ENCODE data around the gene OR2A14. TPM values are rescaled to one million over a fixed set of nuclear protein-coding genes. Genes with fewer than 3 reads are reported as not detected.
"Not testable (repeated sequence)": the region's sequence is repeated elsewhere in the genome, so short reads cannot be mapped to it uniquely, and the experiment has no call there.

OR2A14 gene
- total RNA-seq, 1 donor from 2014 or later: not detected

DNA sequence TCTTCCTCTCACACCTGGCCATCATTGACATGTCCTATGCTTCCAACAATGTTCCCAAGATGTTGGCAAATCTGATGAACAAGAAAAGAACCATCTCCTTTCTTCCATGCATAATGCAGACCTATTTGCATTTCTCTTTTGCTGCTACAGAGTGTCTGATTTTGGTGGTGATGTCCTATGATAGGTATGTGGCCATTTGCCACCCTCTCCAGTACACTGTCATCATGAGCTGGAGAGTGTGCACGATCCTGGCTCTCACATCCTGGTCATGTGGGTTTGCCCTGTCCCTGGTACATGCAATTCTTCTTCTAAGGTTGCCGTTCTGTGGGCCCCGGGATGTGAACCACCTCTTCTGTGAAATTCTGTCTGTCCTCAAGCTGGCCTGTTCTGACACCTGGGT is 19.2 kb downstream of the OR2A14 start:
- Mint-ChIP-seq H3K4me3 (ENCODE audit: low read depth) (no peak overlapping the region), H3K27ac (no peak overlapping the region), H3K36me3 (ENCODE audit: insufficient read depth) (no peaks in the 10 kb centered on the region), H3K4me1 (ENCODE audit: low read depth) (no peaks in the 10 kb centered on the region), H3K27me3 (no peaks in the 10 kb centered on the region), H3K9me3 (ENCODE audit: low read depth) (peaks cover 12% of the 10 kb centered on the region)
- TF ChIP-seq, protein P1, sequence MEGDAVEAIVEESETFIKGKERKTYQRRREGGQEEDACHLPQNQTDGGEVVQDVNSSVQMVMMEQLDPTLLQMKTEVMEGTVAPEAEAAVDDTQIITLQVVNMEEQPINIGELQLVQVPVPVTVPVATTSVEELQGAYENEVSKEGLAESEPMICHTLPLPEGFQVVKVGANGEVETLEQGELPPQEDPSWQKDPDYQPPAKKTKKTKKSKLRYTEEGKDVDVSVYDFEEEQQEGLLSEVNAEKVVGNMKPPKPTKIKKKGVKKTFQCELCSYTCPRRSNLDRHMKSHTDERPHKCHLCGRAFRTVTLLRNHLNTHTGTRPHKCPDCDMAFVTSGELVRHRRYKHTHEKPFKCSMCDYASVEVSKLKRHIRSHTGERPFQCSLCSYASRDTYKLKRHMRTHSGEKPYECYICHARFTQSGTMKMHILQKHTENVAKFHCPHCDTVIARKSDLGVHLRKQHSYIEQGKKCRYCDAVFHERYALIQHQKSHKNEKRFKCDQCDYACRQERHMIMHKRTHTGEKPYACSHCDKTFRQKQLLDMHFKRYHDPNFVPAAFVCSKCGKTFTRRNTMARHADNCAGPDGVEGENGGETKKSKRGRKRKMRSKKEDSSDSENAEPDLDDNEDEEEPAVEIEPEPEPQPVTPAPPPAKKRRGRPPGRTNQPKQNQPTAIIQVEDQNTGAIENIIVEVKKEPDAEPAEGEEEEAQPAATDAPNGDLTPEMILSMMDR (IDR thresholded peaks at IDR 0.05; ENCODE audit: unreplicated experiment): no peak
- DNase-seq (ENCODE audit: low spot score, unreplicated experiment): no peak

DNA sequence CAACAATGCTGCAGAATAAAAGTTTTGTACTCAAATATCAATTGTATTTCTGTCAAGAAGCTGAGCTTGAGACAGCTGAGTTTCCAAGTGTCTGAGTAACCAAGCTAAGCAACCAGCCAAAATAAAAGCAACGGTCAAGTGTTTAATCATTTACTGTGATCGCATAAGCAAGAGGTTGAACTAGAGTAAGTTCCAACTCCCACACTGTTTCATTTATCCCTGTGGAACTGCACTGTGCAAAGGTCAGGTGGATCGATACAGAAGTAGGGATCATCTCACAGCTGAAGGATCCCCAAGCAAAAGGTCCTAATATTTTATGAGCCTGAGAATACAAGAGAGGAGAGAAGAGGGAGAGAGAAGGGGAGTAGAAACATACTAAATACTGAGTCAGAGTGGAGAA is 21.4 kb downstream of the OR2A14 start:
- no peak overlapping the region for H3K27ac Mint-ChIP-seq
- H3K27me3 Mint-ChIP-seq: no peaks in the 10 kb centered on the region
- no peaks in the 10 kb centered on the region for H3K4me1 Mint-ChIP-seq (ENCODE audit: low read depth)
- no peak overlapping the region for H3K4me3 Mint-ChIP-seq (ENCODE audit: low read depth)
- peaks cover 29% of the 10 kb centered on the region for H3K9me3 Mint-ChIP-seq (ENCODE audit: low read depth)
- TF ChIP-seq, protein P1 (IDR thresholded peaks at IDR 0.05; ENCODE audit: unreplicated experiment): no peak
- peaks cover 3% of the 10 kb centered on the region for H3K36me3 Mint-ChIP-seq (ENCODE audit: insufficient read depth)
- no peak for DNase-seq (ENCODE audit: low spot score, unreplicated experiment)

DNA sequence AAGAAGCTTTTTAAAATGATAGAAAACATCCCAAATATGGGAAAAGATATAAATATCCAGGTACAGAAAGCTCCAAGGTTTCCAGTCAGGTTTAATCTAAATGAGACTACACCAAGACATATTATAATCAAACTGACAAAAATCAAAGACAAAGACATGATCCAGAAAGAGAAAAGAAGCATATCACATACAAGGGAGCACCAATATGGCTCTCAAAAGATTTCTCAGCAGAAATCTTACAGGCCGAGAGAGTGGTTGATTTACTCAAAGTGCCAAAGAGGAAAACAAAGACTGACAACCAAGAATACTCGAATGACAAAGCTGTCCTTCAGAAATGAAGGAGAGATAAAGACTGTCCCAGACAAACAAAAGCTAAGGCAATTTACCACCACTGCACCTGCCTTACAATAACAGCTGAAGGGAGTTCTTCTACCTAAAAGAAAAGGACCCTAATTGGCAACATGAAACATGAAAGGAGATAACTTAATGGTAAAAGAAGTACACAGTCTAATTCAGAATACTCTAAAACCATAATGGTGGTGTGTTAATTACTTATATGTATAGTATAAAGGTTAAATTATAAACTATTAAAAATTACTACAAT is 25.4 kb downstream of the OR2A14 start:
- DNase-seq (ENCODE audit: low spot score, unreplicated experiment): no peak
- H3K36me3 Mint-ChIP-seq (ENCODE audit: insufficient read depth): peaks cover 3% of the 10 kb centered on the region
- H3K27me3 Mint-ChIP-seq: no peaks in the 10 kb centered on the region
- no peak overlapping the region for H3K27ac Mint-ChIP-seq
- no peaks in the 10 kb centered on the region for H3K4me1 Mint-ChIP-seq (ENCODE audit: low read depth)
- TF ChIP-seq, protein P1 (IDR thresholded peaks at IDR 0.05; ENCODE audit: unreplicated experiment): no peak
- no peak overlapping the region for H3K4me3 Mint-ChIP-seq (ENCODE audit: low read depth)
- H3K9me3 Mint-ChIP-seq (ENCODE audit: low read depth): peaks cover 42% of the 10 kb centered on the region

DNA sequence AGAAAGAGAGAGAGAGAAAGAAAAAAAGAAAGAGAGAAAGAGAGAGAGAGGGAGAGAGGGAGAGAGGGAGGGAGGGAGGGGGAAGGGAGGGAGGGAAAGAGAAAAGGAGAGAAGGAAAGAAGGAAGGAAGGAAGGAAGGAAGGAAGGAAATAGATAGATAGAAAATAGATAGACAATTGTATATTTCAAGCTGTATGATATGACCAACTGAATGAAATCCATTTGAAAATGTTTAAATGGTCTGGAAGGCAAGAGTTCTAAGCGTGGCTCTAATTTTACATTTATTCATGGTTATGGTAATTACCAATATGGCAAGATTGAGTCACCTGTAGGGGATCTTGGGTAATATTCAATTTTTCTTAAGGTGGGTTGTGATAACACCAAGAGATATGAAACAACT is 35.9 kb downstream of the OR2A14 start:
- no peak overlapping the region for H3K4me3 Mint-ChIP-seq (ENCODE audit: low read depth)
- H3K4me1 Mint-ChIP-seq (ENCODE audit: low read depth): peaks cover 2% of the 10 kb centered on the region
- no peaks in the 10 kb centered on the region for H3K36me3 Mint-ChIP-seq (ENCODE audit: insufficient read depth)
- TF ChIP-seq, protein P1 (IDR thresholded peaks at IDR 0.05; ENCODE audit: unreplicated experiment): no peak
- no peak overlapping the region for H3K27ac Mint-ChIP-seq
- no peaks in the 10 kb centered on the region for H3K27me3 Mint-ChIP-seq
- DNase-seq (ENCODE audit: low spot score, unreplicated experiment): no peak
- H3K9me3 Mint-ChIP-seq (ENCODE audit: low read depth): no peaks in the 10 kb centered on the region

DNA sequence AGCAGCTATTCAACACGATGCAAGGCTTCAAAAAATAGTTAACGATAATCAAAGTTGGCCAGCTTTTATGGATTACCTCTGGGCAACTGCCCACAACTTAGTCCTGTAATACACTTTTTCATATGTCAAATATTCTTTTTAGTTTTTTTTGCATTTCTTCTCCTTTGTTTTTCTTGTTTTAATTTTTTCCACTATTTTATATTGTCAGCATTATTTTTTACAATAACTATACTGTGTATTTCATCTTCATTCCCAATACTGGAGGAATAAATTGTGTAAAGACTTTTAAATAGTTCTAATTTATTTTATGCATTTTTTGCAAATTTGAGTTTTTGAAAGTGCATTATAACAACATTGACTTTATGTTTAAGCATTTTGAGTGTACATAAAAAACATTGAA is 41.8 kb downstream of the OR2A14 start:
- H3K36me3 Mint-ChIP-seq (ENCODE audit: insufficient read depth): peaks cover 2% of the 10 kb centered on the region
- TF ChIP-seq, protein P1 (IDR thresholded peaks at IDR 0.05; ENCODE audit: unreplicated experiment): no peak

DNA sequence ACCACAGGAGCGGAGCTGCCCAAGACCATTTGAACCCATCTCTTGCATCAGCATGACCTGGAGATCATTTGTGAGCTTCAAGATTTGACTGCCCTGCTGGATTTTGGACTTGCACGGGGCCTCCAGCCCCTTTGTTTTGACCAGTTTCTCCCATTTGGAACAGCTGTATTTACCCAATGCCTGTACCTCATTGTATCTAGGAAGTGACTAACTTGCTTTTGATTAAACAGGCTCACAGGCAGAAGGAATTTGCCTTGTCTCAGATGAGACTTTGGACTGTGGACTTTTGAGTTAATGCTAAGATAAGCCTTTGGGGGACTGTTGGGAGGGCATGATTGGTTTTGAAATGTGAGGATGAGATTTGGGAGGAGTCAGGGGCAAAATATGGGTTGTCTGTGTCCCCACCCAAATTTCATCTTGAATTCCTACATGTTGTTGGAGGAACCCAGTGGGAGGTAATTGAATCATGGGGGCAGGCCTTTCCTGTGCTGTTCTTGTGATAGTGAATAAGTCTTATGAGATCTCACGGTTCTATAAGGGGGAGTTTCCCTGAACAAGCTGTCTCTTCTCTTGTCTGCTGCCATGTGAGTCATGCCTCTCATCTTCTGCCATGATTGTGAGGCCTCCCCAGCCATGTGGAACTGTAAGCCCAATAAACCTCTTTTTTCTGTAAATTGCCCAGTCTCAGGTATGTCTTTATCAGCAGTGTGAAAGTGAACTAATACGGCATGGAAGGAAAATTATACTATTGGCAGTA is 48.8 kb downstream of the OR2A14 start:
- H3K36me3 Mint-ChIP-seq (ENCODE audit: insufficient read depth): not testable (repeated sequence)
- peak overlapping the region; percentile 17 for H3K27ac Mint-ChIP-seq

More for the DNA sequence above, 41.8 kb downstream of the OR2A14 start:
- Mint-ChIP-seq H3K9me3 (ENCODE audit: low read depth) (peaks cover 8% of the 10 kb centered on the region), H3K27me3 (no peaks in the 10 kb centered on the region), H3K4me1 (ENCODE audit: low read depth) (peaks cover 2% of the 10 kb centered on the region), H3K27ac (no peak overlapping the region), H3K4me3 (ENCODE audit: low read depth) (no peak overlapping the region)
- no peak for DNase-seq (ENCODE audit: low spot score, unreplicated experiment)

More for the DNA sequence above, 48.8 kb downstream of the OR2A14 start:
- not testable (repeated sequence) for DNase-seq (ENCODE audit: low spot score, unreplicated experiment); H3K27me3 Mint-ChIP-seq; H3K4me3 Mint-ChIP-seq (ENCODE audit: low read depth); H3K4me1 Mint-ChIP-seq (ENCODE audit: low read depth)
- H3K9me3 Mint-ChIP-seq (ENCODE audit: low read depth): peaks cover 26% of the 10 kb centered on the region

All from progenitor cell of endocrine pancreas (in vitro differentiated cells).